Lung (tissue), 12 donors: ENCODE results near the gene UPP2. TPM values are rescaled to one million over a fixed set of nuclear protein-coding genes. Genes with fewer than 3 reads are reported as not detected.

Experiments
- ATAC-seq: fragments of 200-7000 bp; cut with Tn5 transposase; one replicate; pipeline ENCODE4 v1.9.1; 2020; ENCODE audit warnings: moderate number of reproducible peaks; ENCODE audit not compliant: insufficient read depth, low FRiP score
- DNase-seq, 3 donors: peaks; one replicate each; pipeline ENCODE4 v3.0.0-alpha.2; 2013 to 2017
- H3K27ac ChIP-seq, 2 donors: one replicate each; pipeline ENCODE4 v1.5.1; 2013; ENCODE audit warnings: mild to moderate bottlenecking in 2 of 2, moderate library complexity in 2 of 2, control low read depth in 1 of 2, inconsistent platforms in 1 of 2, low read depth in 1 of 2, low read length in 1 of 2
- H3K27me3 ChIP-seq, 3 donors: one replicate each; pipeline ENCODE4 v1.5.1; 2013; ENCODE audit warnings: low read length in 2 of 3; ENCODE audit not compliant: control insufficient read depth in 3 of 3, insufficient read depth in 3 of 3
- H3K36me3 ChIP-seq, 4 donors: one replicate each; pipeline ENCODE4 v1.5.1; 2013; ENCODE audit warnings: low read length in 4 of 4, mild to moderate bottlenecking in 1 of 4, moderate library complexity in 1 of 4; ENCODE audit not compliant: control insufficient read depth in 4 of 4, insufficient read depth in 4 of 4
- H3K4me1 ChIP-seq, 5 donors: one replicate each; pipeline ENCODE4 v1.5.1; 2013; ENCODE audit warnings: low read length in 5 of 5, mild to moderate bottlenecking in 2 of 5, moderate library complexity in 1 of 5; ENCODE audit not compliant: control insufficient read depth in 5 of 5, insufficient read depth in 5 of 5
- H3K4me3 ChIP-seq: one replicate; pipeline ENCODE4 v1.5.1; 2013; ENCODE audit warnings: mild to moderate bottlenecking, control low read depth, moderate library complexity
- H3K9ac ChIP-seq, 2 donors: one replicate each; pipeline ENCODE4 v1.5.1; 2013; ENCODE audit warnings: low read length in 2 of 2, control low read depth in 1 of 2; ENCODE audit not compliant: insufficient read depth in 1 of 2
- H3K9me3 ChIP-seq, 4 donors: one replicate each; pipeline ENCODE4 v1.5.1; 2013; ENCODE audit warnings: low read length in 3 of 4, mild to moderate bottlenecking in 1 of 4, moderate library complexity in 1 of 4; ENCODE audit not compliant: control insufficient read depth in 4 of 4, insufficient read depth in 3 of 4
- CTCF ChIP-seq: IDR thresholded peaks from 2 replicates; pipeline ENCODE4 v1.5.1; 2012; ENCODE audit warnings: mild to moderate bottlenecking; ENCODE audit errors: control extremely low read depth, extremely low read depth
- WGBS, 2 donors: extraction: QIAGEN DNeasy Blood & Tissue Kit; methylation state at CpG; one replicate each; pipeline ENCODE4 v1.1.7; 2013; 5-methylcytosine and 5-hydroxymethylcytosine counted together
- polyA plus RNA-seq, 2 donors: library from polyadenylated mRNA; stranded (reverse); fragments of 200-250 nt; gene quantifications; one replicate each; pipeline ENCODE4 v1.2.1, GENCODE V29; 2013
- total RNA-seq, 2 donors: library from RNA; depleted of rRNA in 1 of 2; stranded (reverse); fragments of >200 nt in 1 of 2; gene quantifications; one replicate each; pipeline ENCODE4 v1.2.1, GENCODE V29; 2014 to 2021
- donor health status: control.
- donor health status: control.
- donor health status: Bipolar disorder and iron deficiency.
- donor health status: healthy.
- donor health status: DM: yes; HTN: yes; CAD: no.

Gene UPP2
- total and polyA plus RNA-seq, 4 donors: 0.01 TPM; not detected in 3

DNA sequence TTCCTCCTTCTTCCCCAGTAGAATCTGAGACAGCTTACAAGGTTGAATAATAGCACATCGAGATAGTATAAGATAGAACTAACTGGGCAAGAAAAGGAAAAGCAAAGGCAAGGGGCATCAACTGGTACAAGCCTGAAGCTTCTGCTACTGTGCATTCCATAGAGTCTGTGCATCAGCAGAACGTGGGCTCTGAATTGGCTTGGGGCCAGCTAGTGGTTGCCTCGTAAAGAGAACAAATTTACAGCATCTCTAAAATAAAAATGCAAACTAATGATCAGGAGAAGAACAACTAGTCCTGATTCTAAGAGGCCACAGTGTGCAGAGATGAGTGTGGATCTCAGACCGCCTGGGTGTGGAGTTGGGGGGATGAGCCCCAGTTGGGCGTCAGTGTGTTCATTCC lies 36.6 kb downstream of the UPP2 start:
- WGBS, 2 donors: 40 to 56% methylated on average over 5 of the region's 5 CpGs
- DNase-seq: peak in 1 of 3 donors; percentile 46
- no peak for ATAC-seq
- Histone ChIP-seq H3K9me3 (no peaks in the 10 kb centered on the region), H3K27me3 (no peaks in the 10 kb centered on the region), H3K4me3 (no peak overlapping the region), H3K9ac (no peak overlapping the region), H3K27ac (no peak overlapping the region), H3K36me3 (no peaks in the 10 kb centered on the region), H3K4me1 (peaks cover 0 to 3% (median 0%) of the 10 kb centered on the region in 5 donors)
- no peak for TF ChIP-seq CTCF

DNA sequence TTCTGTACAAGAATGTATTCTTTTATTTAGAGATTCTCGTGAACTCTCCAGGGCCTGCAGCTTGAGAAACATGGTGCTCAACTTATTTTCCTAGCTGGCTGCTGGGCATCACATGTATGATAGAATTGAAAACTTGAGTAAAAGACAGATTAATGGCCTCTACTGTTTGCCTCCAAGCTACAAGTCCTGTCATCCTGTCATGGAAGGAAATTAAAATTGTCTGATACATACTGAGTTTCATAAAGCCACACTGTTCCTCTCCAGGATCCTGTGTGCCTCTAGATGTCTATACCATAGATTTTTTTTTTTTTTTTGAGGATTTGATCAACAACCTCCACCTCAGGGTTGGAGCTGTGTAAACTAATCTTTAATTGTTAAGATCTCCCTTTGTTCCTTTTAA lies 38.5 kb downstream of the UPP2 start:
- Histone ChIP-seq H3K36me3 (no peaks in the 10 kb centered on the region), H3K4me3 (no peak overlapping the region), H3K27ac (no peak overlapping the region), H3K27me3 (no peaks in the 10 kb centered on the region), H3K4me1 (no peaks in the 10 kb centered on the region), H3K9ac (no peak overlapping the region), H3K9me3 (no peaks in the 10 kb centered on the region)
- DNase-seq: no peak
- no peak for TF ChIP-seq CTCF
- WGBS, 2 donors: 96 to 98% methylated on average over 1 of the region's 1 CpG
- no peak for ATAC-seq

DNA sequence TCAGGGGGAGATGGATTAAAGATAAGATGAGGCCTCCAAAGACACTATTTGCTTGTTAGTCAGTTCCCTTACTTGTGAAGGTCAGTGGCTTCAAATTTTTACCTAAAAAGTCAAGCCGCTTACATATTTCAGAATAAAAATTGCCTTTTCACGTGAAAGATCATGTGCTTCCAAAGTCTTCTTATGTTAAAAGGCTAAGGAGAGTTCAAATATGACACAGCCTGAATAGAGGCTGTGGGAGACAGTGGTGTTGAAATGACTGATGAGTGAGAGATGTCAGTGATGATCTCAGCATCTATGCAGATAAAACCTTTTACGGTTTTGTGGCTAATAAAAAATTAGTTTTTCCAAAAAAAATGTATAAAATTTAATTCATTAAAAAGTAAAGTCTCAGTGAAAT lies 40.5 kb downstream of the UPP2 start:
- Histone ChIP-seq H3K4me3 (no peak overlapping the region), H3K27me3 (no peaks in the 10 kb centered on the region), H3K4me1 (peaks cover 0 to 1% (median 0%) of the 10 kb centered on the region in 5 donors), H3K36me3 (no peaks in the 10 kb centered on the region), H3K9me3 (no peaks in the 10 kb centered on the region), H3K9ac (no peak overlapping the region), H3K27ac (no peak overlapping the region)
- TF ChIP-seq CTCF: no peak
- ATAC-seq: no peak
- DNase-seq: no peak
- 88 to 89% methylated on average over 3 of the region's 3 CpGs for WGBS, 2 donors
